Progenitor cell of endocrine pancreas (in vitro differentiated cells): ENCODE results near the gene PRELP. TPM values are rescaled to one million over a fixed set of nuclear protein-coding genes. Genes with fewer than 3 reads are reported as not detected.

ENCODE experiments used
- DNase-seq: peaks from one replicate; pipeline ENCODE4 v3.0.0; 2021; ENCODE audit warnings: low spot score; ENCODE audit not compliant: unreplicated experiment
- H3K27ac Mint-ChIP-seq: 2 replicates; pipeline ENCODE4 v1.8.0; 2021; ENCODE audit warnings: mild to moderate bottlenecking, moderate library complexity, mixed read lengths
- H3K27me3 Mint-ChIP-seq: 2 replicates; pipeline ENCODE4 v1.8.0; 2021; ENCODE audit warnings: mixed read lengths
- H3K36me3 Mint-ChIP-seq: 2 replicates; pipeline ENCODE4 v1.8.0; 2022; ENCODE audit warnings: mixed read lengths; ENCODE audit not compliant: insufficient read depth
- H3K4me1 Mint-ChIP-seq: 2 replicates; pipeline ENCODE4 v1.8.0; 2021; ENCODE audit warnings: low read depth, mixed read lengths
- H3K4me3 Mint-ChIP-seq: 2 replicates; pipeline ENCODE4 v1.8.0; 2021; ENCODE audit warnings: low read depth, mild to moderate bottlenecking, moderate library complexity, mixed read lengths
- H3K9me3 Mint-ChIP-seq: 2 replicates; pipeline ENCODE4 v1.8.0; 2021; ENCODE audit warnings: low read depth, mixed read lengths
- total RNA-seq: library from RNA; stranded (reverse); gene quantifications from 2 replicates; pipeline ENCODE4 v1.2.1, GENCODE V29; 2021
- TF ChIP-seq, protein P1 (sequence below): fragments of 200-600 bp; sonication (generic); IDR thresholded peaks from one replicate; pipeline ENCODE4 v1.5.0; 2021; ENCODE audit warnings: antibody characterized with exemption, mild to moderate bottlenecking; ENCODE audit not compliant: unreplicated experiment

PRELP gene
- total RNA-seq, 1 donor from 2014 or later: 0.14 TPM

GRCh38 chr1:203477748-203478147 lies 2.1 kb downstream of the PRELP start:
- Mint-ChIP-seq H3K9me3 (no peaks in the 10 kb centered on the region), H3K4me1 (peaks cover 11% of the 10 kb centered on the region)

DNA sequence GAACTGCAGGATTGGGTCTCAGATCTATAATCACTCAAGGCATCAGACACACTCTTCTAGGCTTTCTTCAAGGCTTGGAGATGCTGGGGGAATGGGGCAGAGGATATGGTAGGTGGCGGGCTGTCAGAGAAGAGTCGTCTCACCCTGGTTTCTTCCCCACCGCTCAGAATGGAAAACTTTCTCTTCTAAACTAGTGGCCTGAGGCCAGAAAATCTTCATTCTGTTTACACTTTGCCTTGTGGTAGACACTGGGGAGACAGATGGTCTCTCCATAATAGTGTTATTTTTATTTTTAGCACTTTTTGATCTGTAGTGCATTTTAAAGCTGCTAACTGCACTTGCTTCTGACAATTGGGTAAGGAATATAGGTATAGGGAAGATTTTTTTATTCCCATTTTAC lies 2.6 kb downstream of the PRELP start:
- no peak for DNase-seq
- Mint-ChIP-seq H3K27me3 (peaks cover 10% of the 10 kb centered on the region), H3K9me3 (no peaks in the 10 kb centered on the region), H3K27ac (no peak overlapping the region), H3K36me3 (no peaks in the 10 kb centered on the region), H3K4me1 (peaks cover 11% of the 10 kb centered on the region), H3K4me3 (no peak overlapping the region)
- TF ChIP-seq, protein P1, sequence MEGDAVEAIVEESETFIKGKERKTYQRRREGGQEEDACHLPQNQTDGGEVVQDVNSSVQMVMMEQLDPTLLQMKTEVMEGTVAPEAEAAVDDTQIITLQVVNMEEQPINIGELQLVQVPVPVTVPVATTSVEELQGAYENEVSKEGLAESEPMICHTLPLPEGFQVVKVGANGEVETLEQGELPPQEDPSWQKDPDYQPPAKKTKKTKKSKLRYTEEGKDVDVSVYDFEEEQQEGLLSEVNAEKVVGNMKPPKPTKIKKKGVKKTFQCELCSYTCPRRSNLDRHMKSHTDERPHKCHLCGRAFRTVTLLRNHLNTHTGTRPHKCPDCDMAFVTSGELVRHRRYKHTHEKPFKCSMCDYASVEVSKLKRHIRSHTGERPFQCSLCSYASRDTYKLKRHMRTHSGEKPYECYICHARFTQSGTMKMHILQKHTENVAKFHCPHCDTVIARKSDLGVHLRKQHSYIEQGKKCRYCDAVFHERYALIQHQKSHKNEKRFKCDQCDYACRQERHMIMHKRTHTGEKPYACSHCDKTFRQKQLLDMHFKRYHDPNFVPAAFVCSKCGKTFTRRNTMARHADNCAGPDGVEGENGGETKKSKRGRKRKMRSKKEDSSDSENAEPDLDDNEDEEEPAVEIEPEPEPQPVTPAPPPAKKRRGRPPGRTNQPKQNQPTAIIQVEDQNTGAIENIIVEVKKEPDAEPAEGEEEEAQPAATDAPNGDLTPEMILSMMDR: no peak

More at GRCh38 chr1:203477748-203478147, 2.1 kb downstream of the PRELP start:
- DNase-seq: no peak
- Mint-ChIP-seq H3K27ac (no peak overlapping the region), H3K27me3 (peaks cover 10% of the 10 kb centered on the region), H3K36me3 (no peaks in the 10 kb centered on the region), H3K4me3 (no peak overlapping the region)
- TF ChIP-seq, protein P1: no peak

DNA sequence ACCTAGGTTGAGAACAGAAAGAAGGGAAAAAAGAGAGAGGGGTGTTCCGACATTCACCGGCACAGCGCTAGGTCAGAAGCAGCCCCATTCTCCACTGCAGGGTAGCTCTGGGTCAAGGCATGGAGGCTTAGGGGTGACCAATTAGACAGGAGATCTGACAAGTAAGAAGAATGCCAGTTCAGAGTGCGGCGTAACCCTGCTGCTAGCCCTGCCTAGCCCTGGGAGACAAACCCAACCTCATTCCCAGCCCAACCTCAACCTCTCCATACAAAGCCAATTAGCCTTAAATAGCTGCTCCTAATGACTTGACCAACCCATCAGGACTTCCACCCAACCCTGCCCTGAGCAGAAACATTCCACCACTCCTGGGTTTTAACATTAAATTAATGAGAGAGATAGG lies 3.4 kb downstream of the PRELP start:
- peaks cover 11% of the 10 kb centered on the region for H3K4me1 Mint-ChIP-seq
- no peaks in the 10 kb centered on the region for H3K36me3 Mint-ChIP-seq
- H3K27me3 Mint-ChIP-seq: peaks cover 10% of the 10 kb centered on the region
- no peak overlapping the region for H3K27ac Mint-ChIP-seq
- no peak for DNase-seq
- TF ChIP-seq, protein P1: no peak
- H3K4me3 Mint-ChIP-seq: no peak overlapping the region
- H3K9me3 Mint-ChIP-seq: no peaks in the 10 kb centered on the region

GRCh38 chr1:203479646-203480045 lies 4.0 kb downstream of the PRELP start:
- H3K36me3 Mint-ChIP-seq: no peaks in the 10 kb centered on the region
- no peak overlapping the region for H3K4me3 Mint-ChIP-seq
- H3K27ac Mint-ChIP-seq: no peak overlapping the region
- H3K9me3 Mint-ChIP-seq: no peaks in the 10 kb centered on the region
- peaks cover 10% of the 10 kb centered on the region for H3K27me3 Mint-ChIP-seq
- DNase-seq: no peak
- TF ChIP-seq, protein P1: no peak
- H3K4me1 Mint-ChIP-seq: peaks cover 11% of the 10 kb centered on the region

DNA sequence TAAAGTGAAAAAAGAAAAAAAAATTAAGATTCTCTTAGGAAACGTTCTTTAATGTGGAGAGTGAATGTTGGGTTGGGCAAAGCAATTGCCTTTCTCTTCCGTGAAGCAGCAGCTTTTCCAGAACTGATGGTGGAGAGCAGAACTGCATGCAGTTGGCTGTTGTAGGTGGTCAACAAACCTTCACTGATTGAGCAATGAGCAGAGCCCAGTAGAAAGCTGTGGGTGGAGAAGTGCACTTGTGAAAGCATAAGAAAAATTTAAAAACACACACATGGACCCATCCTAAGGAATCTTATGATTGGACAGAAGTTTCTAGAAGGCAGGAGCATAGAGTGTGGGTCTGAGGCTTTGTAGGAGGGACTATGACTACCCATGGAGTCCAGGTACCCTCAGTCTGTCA lies 4.5 kb downstream of the PRELP start:
- H3K27me3 Mint-ChIP-seq: peaks cover 10% of the 10 kb centered on the region
- H3K4me3 Mint-ChIP-seq: no peak overlapping the region
- TF ChIP-seq, protein P1: no peak
- H3K27ac Mint-ChIP-seq: peak overlapping the region; percentile 14
- no peaks in the 10 kb centered on the region for H3K9me3 Mint-ChIP-seq
- H3K4me1 Mint-ChIP-seq: peaks cover 10% of the 10 kb centered on the region
- H3K36me3 Mint-ChIP-seq: no peaks in the 10 kb centered on the region
- DNase-seq: no peak
